Right ventricle myocardium inferior (tissue), 1 donor: ENCODE measurements around the gene ISL1. TPM values are rescaled to one million over a fixed set of nuclear protein-coding genes. Genes with fewer than 3 reads are reported as not detected.

Source experiments
- ATAC-seq: fragments of 200-7000 bp; cut with Tn5 transposase; one replicate; pipeline ENCODE4 v1.9.1; 2020; ENCODE audit warnings: mild to moderate bottlenecking, moderate library complexity
- DNase-seq: peaks from one replicate; pipeline ENCODE4 v3.0.0; 2021; ENCODE audit errors: missing footprints
- intact Hi-C: fragments of 100-400 bp; cut with DNase I; formaldehyde crosslinking; loops from one replicate; pipeline ENCODE4 v1.11.0; 2022
- long read RNA-seq: library from polyadenylated mRNA; unstranded; transcript quantifications from one replicate; pipeline ENCODE4 v2.0.0, GENCODE V29; 2021
- total RNA-seq: library from RNA; stranded (reverse); fragmentation: NEBNext Ultra II Directional; extraction: Animal tissue kit (Norgen Biotek cat#: 25700); gene quantifications from one replicate; pipeline ENCODE4 v1.2.1, GENCODE V29; 2021
- donor health status: DM: no; HTN: yes; CAD: no; lungs with severe emphysema.

ISL1 gene
- total RNA-seq = not detected
- long read RNA-seq = 0 reads

GRCh38 chr5:51383131-51384121 is at the start of gene ISL1:
Gene ISL1 (plus strand): TSS chr5:51383448. CDS start chr5:51383672, 224 bp downstream.
- ATAC-seq = no peak
- intact Hi-C loops = no loop called here
- no peak for DNase-seq

GRCh38 chr5:51336878-51337277 is 46.4 kb upstream of the ISL1 start:
- ATAC-seq = no peak
- intact Hi-C loops = no loop called here

GRCh38 chr5:51345106-51345505 is 38.1 kb upstream of the ISL1 start:
- no peak for DNase-seq
- no peak for ATAC-seq
- intact Hi-C loops = no loop called here

More at GRCh38 chr5:51336878-51337277, 46.4 kb upstream of the ISL1 start:
- no peak for DNase-seq

GRCh38 chr5:51347157-51347556 is 36.1 kb upstream of the ISL1 start:
- ATAC-seq (no peak), DNase-seq (no peak)
- intact Hi-C loops = no loop called here

- intact Hi-C loops = no loop called here
- ATAC-seq (no peak), DNase-seq (no peak)
Measured at GRCh38 chr5:51347704-51348103, 35.5 kb upstream of the ISL1 start.

- no peak for DNase-seq
- intact Hi-C loops = no loop called here
- no peak for ATAC-seq
Measured at GRCh38 chr5:51371052-51371451, 12.2 kb upstream of the ISL1 start.

GRCh38 chr5:51373880-51374523 is 9.2 kb upstream of the ISL1 start:
- intact Hi-C loops = no loop called here
- ATAC-seq (no peak), DNase-seq (no peak)

GRCh38 chr5:51375084-51375483 is 8.2 kb upstream of the ISL1 start:
- intact Hi-C loops = no loop called here
- DNase-seq (no peak), ATAC-seq (no peak)

GRCh38 chr5:51376509-51376908 is 6.7 kb upstream of the ISL1 start:
- no peak for DNase-seq
- intact Hi-C loops = no loop called here
- ATAC-seq = no peak

- DNase-seq (no peak), ATAC-seq (no peak)
- intact Hi-C loops = no loop called here
Measured at GRCh38 chr5:51377151-51378060, 5.8 kb upstream of the ISL1 start.

GRCh38 chr5:51378061-51378409 is 5.2 kb upstream of the ISL1 start:
- DNase-seq = no peak

GRCh38 chr5:51378448-51379330 is 4.6 kb upstream of the ISL1 start:
- DNase-seq (no peak), ATAC-seq (no peak)
- intact Hi-C loops = no loop called here

More at GRCh38 chr5:51378061-51378409, 5.2 kb upstream of the ISL1 start:
- intact Hi-C loops = no loop called here
- no peak for ATAC-seq

GRCh38 chr5:51379331-51379700 is 3.9 kb upstream of the ISL1 start:
- intact Hi-C loops = no loop called here
- ATAC-seq = no peak
- DNase-seq = no peak

- ATAC-seq (no peak), DNase-seq (no peak)
- intact Hi-C loops = no loop called here
Measured at GRCh38 chr5:51380603-51381207, 2.5 kb upstream of the ISL1 start.

GRCh38 chr5:51381761-51382474 is 1.3 kb upstream of the ISL1 start:
- intact Hi-C loops = no loop called here
- ATAC-seq = no peak

GRCh38 chr5:51382521-51383130 is 622 bp upstream of the ISL1 start:
- intact Hi-C loops = no loop called here
- DNase-seq (no peak), ATAC-seq (no peak)

More at GRCh38 chr5:51381761-51382474, 1.3 kb upstream of the ISL1 start:
- no peak for DNase-seq
